Posterior cingulate gyrus (tissue), 11 donors: ENCODE data around the gene PTPN14.

Source experiments
- DNase-seq, 10 donors: peaks; one replicate each; pipeline versions ENCODE4 v3.0.0 to v3.0.0-alpha.2; 2020 to 2021; ENCODE audit warnings: mixed read lengths in 3 of 10
- intact Hi-C: fragments of 100-400 bp; cut with DNase I; formaldehyde crosslinking; loops from one replicate; pipeline ENCODE4 v1.15.1; 2023

Gene PTPN14

GRCh38 chr1:214383381-214384372 lies 167.7 kb downstream of the PTPN14 start:
- intact Hi-C loops = no loop called here
- peak in 1 of 10 donors; percentile 76 for DNase-seq

- DNase-seq = no peak
- intact Hi-C loops = no loop called here
These were observed 170.3 kb downstream of the PTPN14 start for GRCh38 chr1:214380986-214381695.

DNA sequence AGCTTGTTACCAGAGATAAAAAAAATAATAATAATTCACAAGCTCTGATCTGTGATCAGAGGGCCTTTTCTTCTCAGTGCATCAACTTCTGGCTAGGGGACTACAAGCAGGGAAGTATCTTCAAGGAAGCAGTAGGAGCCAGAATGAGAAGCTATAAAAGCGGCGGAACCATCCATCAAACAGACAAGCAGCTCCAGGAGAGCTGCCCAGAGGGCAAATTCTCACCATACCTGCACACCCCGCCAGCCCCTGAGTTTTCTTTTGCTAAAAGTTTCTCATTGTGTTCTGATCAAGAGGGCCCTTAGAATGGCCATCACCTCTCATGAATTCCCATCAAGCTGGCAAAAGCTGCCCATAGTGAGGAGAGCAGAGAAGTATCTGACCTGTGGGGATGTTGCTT lies 171.0 kb downstream of the PTPN14 start:
- DNase-seq = no peak
- intact Hi-C loops = no loop called here

GRCh38 chr1:214379236-214379970 lies 172.0 kb downstream of the PTPN14 start:
- no peak for DNase-seq
- intact Hi-C loops = no loop called here

GRCh38 chr1:214378492-214378891 lies 172.9 kb downstream of the PTPN14 start:
- no peak for DNase-seq
- intact Hi-C loops = no loop called here

DNA sequence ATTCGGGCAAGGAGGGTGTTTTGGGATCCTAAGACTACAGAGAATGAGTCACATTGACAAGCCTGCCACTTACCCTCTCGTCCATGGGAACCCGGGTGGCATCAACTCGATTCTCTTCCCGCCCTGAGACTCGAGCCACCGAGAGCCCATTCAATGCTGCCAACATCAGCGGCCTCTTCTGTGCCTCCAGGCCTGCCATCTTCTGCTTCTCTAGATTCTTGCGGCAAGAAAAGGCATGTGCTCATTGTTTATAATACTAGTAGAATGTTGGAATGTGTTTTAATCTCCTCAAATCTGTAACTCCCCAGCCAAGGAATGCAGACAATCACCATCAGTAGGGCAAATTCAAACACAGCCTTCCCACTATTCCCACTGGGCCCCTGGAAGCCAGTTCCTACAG lies 173.5 kb downstream of the PTPN14 start:
- no peak for DNase-seq
- intact Hi-C loops = no loop called here

GRCh38 chr1:214377485-214377884 lies 173.9 kb downstream of the PTPN14 start:
- no peak for DNase-seq
- intact Hi-C loops = no loop called here

DNA sequence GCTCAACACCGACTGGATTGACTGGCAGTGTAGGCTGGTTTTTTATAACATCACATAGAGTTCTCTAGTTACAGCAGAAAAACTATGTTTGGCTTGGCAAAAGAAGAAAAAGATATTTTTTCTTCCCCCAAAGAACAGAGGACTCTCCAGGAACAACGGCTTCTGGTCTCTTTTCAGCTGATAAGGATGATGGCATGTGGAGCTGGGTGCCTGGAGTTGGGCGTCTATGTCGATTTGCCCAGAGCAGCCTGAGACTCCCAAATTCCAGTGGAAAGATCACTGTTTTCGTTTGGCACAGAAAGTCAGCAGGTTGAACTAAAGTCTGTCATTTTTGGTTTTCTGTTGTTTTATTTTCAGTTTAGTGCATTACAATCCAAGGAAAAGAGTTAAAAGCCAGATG lies 179.3 kb downstream of the PTPN14 start:
- peak in 4 of 10 donors; percentile 22 to 83 (median 54) for DNase-seq
- intact Hi-C loops = no loop called here

DNA sequence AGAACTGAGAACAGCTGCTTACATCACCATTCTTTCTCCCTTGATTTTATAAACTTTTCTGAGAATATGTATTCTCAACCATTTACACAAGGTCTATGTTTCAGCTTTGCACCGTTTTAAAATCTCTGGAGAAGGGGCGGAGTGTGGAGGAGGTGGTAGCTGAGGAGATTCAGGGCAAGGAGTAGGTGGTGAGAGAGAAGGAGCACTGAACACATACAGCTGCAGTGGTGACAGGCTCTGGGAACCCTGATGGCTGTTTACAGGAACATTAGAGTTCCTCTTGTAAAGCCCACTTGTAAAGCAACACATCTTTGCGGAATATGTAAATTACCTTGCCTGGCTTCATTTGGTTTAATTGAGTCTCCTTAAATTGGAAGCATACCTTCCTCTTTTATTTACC lies 180.8 kb downstream of the PTPN14 start:
- intact Hi-C loops = no loop called here
- DNase-seq = peak in 4 of 10 donors; percentile 26 to 73 (median 44)

GRCh38 chr1:214369364-214369763 lies 182.0 kb downstream of the PTPN14 start:
- intact Hi-C loops = no loop called here
- no peak for DNase-seq

DNA sequence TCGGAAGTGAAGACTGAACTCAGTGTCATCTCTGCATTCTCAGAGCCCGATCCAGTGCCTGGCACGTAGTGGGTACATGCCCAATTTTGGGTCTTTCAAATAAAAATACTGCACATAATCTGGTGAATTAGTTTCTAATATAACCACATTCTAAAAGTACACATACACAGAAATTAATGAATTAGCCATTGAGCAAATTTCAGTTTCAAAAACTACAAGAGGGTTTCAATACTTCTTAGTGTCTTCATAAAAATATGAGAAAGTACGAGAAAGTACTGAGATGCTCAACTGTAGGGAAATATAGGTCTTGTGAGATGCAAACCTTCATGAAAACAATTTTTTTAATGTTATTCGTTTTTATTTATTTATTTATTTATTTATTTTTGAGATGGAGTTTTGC lies 183.6 kb downstream of the PTPN14 start:
- no peak for DNase-seq
- intact Hi-C loops = no loop called here

GRCh38 chr1:214364786-214365295 lies 186.6 kb downstream of the PTPN14 start:
- intact Hi-C loops = no loop called here
- no peak for DNase-seq

GRCh38 chr1:214364386-214364785 lies 187.0 kb downstream of the PTPN14 start:
- DNase-seq = peak in 5 of 10 donors; percentile 13 to 85 (median 77)
- intact Hi-C loops = no loop called here

DNA sequence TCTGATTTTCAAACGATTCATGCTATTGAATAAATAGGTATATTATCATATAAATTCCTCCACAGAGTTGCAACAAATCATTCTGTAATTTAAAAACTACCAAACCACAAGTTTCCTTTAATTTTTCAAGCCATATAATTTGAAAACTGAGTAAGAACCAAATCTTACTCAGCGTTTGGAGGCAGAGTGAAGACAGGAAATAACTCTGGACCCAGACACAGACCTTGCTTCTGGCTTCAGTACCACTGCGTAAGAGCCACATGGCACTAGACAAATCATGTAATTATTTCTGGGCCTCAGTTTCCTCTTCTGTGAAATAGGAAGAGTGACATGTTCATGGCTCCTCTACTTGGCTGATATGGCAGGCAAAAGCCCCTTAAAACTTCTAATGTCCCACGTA lies 188.0 kb downstream of the PTPN14 start:
- DNase-seq = no peak
- intact Hi-C loops = no loop called here

DNA sequence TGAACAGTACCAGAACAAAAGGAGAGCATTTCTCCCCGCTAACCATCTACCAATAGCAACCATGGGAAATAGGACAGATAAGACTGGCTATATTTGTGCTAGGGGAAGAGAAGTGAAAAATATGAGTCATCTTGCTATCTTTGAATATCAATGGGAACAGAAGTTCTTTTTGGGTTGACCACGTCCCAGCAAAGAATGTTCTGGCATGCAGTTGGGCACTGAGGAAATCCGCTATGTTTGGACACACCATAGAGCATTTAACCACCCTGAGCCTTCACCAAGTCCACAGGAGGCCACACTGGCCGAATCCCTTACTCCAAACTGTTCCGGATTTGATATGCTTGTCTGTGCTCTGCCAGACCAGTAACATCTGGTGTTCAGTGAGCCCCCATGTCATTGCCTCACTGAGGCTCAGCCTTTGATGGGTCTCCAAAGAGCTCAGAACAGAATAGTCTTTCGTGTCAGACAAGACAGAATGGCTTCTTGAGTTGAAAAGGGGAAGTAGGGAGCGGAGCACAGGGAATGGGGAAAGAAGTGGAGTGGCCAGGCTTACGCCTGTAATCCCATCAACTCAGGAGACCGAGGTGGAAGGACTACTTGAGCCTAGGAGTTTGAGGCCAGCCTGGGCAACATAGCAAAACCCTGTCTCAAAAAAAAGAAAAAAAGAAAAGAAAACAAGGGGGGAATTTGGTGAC lies 189.1 kb downstream of the PTPN14 start:
- intact Hi-C loops = no loop called here
- DNase-seq = peak in 3 of 10 donors; percentile 19 to 84 (median 71)

DNA sequence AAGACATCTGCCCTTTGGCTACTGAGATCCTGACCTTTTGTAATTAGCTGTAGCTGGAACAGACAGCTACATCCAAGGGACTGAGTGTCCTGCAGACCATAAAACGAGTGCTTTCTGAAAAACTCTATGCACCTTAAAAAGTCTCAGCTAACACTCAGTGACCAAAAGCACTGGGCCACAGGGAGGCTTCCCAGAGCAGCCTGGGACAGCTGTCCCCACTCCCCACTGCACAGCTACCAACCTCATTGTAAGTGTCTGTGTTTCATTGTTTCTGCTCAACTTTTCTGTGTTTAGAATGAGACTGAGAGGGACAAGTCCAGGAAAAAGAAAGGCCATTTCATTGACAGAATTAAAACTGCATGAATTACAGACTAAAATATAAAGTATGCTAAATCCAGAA lies 189.8 kb downstream of the PTPN14 start:
- no peak for DNase-seq
- intact Hi-C loops = no loop called here

- intact Hi-C loops = no loop called here
- no peak for DNase-seq
These were observed 190.8 kb downstream of the PTPN14 start for GRCh38 chr1:214360525-214361164.

- intact Hi-C loops = no loop called here
- DNase-seq = no peak
These were observed 191.3 kb downstream of the PTPN14 start for GRCh38 chr1:214360116-214360515.

DNA sequence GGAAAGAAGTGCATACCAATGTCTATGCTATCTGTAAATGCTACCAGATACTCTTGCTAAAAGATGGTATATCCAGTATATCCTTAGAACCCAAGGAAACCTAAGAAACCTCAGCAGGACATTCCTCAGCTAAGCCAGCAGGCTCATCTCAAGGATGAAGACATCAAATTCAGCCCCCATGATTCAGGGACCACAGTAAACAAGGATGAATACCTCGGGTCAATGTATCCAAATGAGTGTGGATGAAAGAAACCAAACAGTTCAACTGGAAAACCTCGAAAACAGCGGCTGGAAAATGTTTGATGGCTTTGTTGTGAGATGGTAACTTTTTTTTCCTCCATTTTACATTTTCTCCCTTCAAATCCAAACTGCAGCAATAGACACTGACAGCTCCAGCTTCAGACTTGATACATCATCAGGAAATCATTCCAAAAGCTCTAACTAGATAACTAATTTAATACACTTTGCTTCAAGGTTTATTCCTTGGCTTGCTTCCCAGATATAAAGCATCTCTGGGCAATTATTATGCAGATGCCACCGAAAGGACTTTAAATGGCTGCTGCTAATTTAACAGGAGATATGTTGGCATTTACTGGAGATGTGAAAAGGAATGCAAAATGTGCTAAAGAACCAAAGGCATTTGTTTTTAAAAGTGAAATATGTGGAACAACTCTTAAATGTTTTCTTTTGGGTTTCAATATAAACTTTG lies 196.8 kb downstream of the PTPN14 start:
- no peak for DNase-seq

More for the DNA sequence above, 196.8 kb downstream of the PTPN14 start:
- intact Hi-C loops = no loop called here
